OCI-LY7 (cell line): ENCODE data around the gene PIK3R1. TPM values are rescaled to one million over a fixed set of nuclear protein-coding genes. Genes with fewer than 3 reads are reported as not detected.

Experiments used
- BruUV-seq: library from RNA; stranded (reverse); fragments of 400-500 nt; replicated peaks from 2 replicates; lab custom pipeline; 2021; lab: Mats Ljungman, UMichigan
- CTCF ChIA-PET: fragments of 300-600 bp; sonication (Branson Sonifier 250); formaldehyde crosslinking; loops from one replicate; lab custom pipeline; 2022; ENCODE audit warnings: antibody characterized with exemption; ENCODE audit not compliant: unreplicated experiment; lab: Charles Lee
- POLR2A ChIA-PET: fragments of 300-600 bp; sonication (Branson Sonifier 250); formaldehyde crosslinking; loops from one replicate; lab custom pipeline; 2022; ENCODE audit warnings: antibody characterized with exemption; lab: Charles Lee
- DNase-seq: peaks from one replicate; pipeline ENCODE4 v3.0.0-alpha.2; 2015; ENCODE audit warnings: low spot score
- H2AFZ ChIP-seq: fragments of 200-600 bp; sonication (generic), shearing (Covaris generic); 2 replicates; pipeline ENCODE4 v1.6.1; 2014; ENCODE audit warnings: mild to moderate bottlenecking, antibody characterized with exemption, low read length, moderate library complexity
- H3K27ac ChIP-seq: fragments of 200-600 bp; sonication (generic); 2 replicates; pipeline ENCODE4 v1.5.1; 2014; ENCODE audit warnings: mixed run types, low read depth, mild to moderate bottlenecking, moderate library complexity, low read length, inconsistent platforms; ENCODE audit not compliant: poor library complexity, severe bottlenecking
- H3K36me3 ChIP-seq: fragments of 200-600 bp; sonication (generic); 2 replicates; pipeline ENCODE4 v1.6.1; 2014; ENCODE audit warnings: mild to moderate bottlenecking, antibody characterized with exemption, low read length, moderate library complexity, mixed read lengths; ENCODE audit not compliant: insufficient read depth
- H3K4me1 ChIP-seq: fragments of 200-600 bp; sonication (generic); 2 replicates; pipeline ENCODE4 v1.5.1; 2014; ENCODE audit warnings: mild to moderate bottlenecking, low read length; ENCODE audit not compliant: insufficient read depth, poor library complexity, severe bottlenecking
- H3K4me2 ChIP-seq: fragments of 200-600 bp; sonication (generic); 2 replicates; pipeline ENCODE4 v1.6.1; 2014; ENCODE audit warnings: mild to moderate bottlenecking, low read length
- H3K4me3 ChIP-seq: fragments of 200-600 bp; sonication (generic); 2 replicates; pipeline ENCODE4 v1.5.1; 2014; ENCODE audit warnings: mild to moderate bottlenecking, low read depth, low read length; ENCODE audit not compliant: poor library complexity, severe bottlenecking
- H3K79me2 ChIP-seq: fragments of 200-600 bp; sonication (generic); 2 replicates; pipeline ENCODE4 v1.6.1; 2016; ENCODE audit warnings: low read depth, mild to moderate bottlenecking, low read length, moderate library complexity, mixed read lengths; ENCODE audit not compliant: insufficient read depth
- H3K9me2 ChIP-seq: fragments of 200-600 bp; sonication (generic); 2 replicates; pipeline ENCODE4 v1.6.1; 2016; ENCODE audit warnings: mild to moderate bottlenecking, low read length, mixed read lengths; ENCODE audit not compliant: insufficient read depth
- H3K9me3 ChIP-seq: fragments of 200-600 bp; sonication (generic); 2 replicates; pipeline ENCODE4 v1.6.1; 2014; ENCODE audit warnings: mild to moderate bottlenecking, mixed run types, low read length, mixed read lengths
- H4K20me1 ChIP-seq: fragments of 200-600 bp; sonication (generic); 2 replicates; pipeline ENCODE4 v1.6.1; 2014; ENCODE audit warnings: mild to moderate bottlenecking, antibody characterized with exemption, low read length, moderate library complexity, mixed read lengths; ENCODE audit not compliant: insufficient read depth
- CTCF ChIP-seq: fragments of 200-600 bp; sonication (generic); conservative IDR thresholded peaks from 2 replicates; pipeline ENCODE4 v1.5.1; 2014; ENCODE audit warnings: mild to moderate bottlenecking, antibody characterized with exemption, low read length, moderate library complexity, mixed read lengths
- EZH2phosphoT487 ChIP-seq: fragments of 200-600 bp; sonication (generic); IDR thresholded peaks from 2 replicates; pipeline ENCODE4 v1.6.1; 2018; ENCODE audit warnings: low read depth, borderline replicate concordance, mild to moderate bottlenecking, mixed run types, antibody characterized with exemption, low read length, moderate library complexity, mixed read lengths
- intact Hi-C: fragments of 100-400 bp; cut with micrococcal nuclease; formaldehyde crosslinking; loops from one replicate; pipeline ENCODE4 v1.10.0; 2022; ENCODE audit not compliant: unreplicated experiment
- total RNA-seq, 2 experiments: library from RNA; depleted of rRNA in 1 of 2; stranded (reverse); fragments of >200 nt in 1 of 2; shearing (Covaris generic) in 1 of 2; gene quantifications; 2 replicates each; pipeline ENCODE4 v1.2.3, GENCODE V29; 2014 to 2022

PIK3R1 gene
- total RNA-seq, 2 experiments from 2014 or later: 15.8 to 43.4 TPM

- no peaks in the 10 kb centered on the region for H4K20me1 ChIP-seq
- H3K27ac ChIP-seq: no peak overlapping the region
- H3K9me2 ChIP-seq: no peaks in the 10 kb centered on the region
- no peak for TF ChIP-seq EZH2phosphoT487
- TF ChIP-seq CTCF: no peak
- H3K4me1 ChIP-seq: peaks cover 15% of the 10 kb centered on the region
- no peaks in the 10 kb centered on the region for H3K9me3 ChIP-seq
- H3K4me2 ChIP-seq: no peak overlapping the region
- intact Hi-C loops: no loop called here
- H3K4me3 ChIP-seq: no peak overlapping the region
- no TSS peak for BruUV-seq
- H3K79me2 ChIP-seq: no peaks in the 10 kb centered on the region
- peaks cover 55% of the 10 kb centered on the region for H3K36me3 ChIP-seq
- ChIA-PET POLR2A (interaction anchor here (2.5 kb wide), 1 partner anchor 11 kb away, joined by 8 read pairs; no protein-coding TSS in a partner anchor), CTCF (no interaction called here)
- no peak for DNase-seq
- no peak overlapping the region for H2AFZ ChIP-seq
Observed at GRCh38 chr5:68292316-68292715, 76.8 kb downstream of the PIK3R1 start.

DNA sequence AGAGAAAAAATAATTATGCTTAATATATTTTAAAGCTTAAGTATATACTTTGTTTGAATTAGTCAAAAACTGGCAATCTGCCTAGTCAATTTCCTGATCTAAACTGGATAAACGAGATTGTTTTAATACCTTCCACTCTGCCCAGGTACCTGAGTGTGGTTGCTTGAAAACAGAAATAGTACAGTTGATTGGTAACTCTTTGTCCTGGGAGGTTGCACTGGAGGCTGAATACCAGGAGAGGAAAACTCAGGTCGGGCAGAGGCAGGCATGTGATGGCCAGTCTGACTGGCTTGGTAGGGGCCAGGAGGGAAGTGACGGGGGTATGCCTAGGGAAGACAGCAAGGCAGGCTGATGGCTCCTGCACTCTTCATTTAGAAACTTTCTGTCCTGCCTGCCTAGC is 80.2 kb downstream of the PIK3R1 start:
- CTCF ChIA-PET: no interaction called here
- peaks cover 82% of the 10 kb centered on the region for H3K36me3 ChIP-seq
- intact Hi-C loops: no loop called here

More for the DNA sequence above, 80.2 kb downstream of the PIK3R1 start:
- no peak overlapping the region for H2AFZ ChIP-seq
- no peaks in the 10 kb centered on the region for H3K4me1 ChIP-seq
- POLR2A ChIA-PET: interaction anchor here (1.9 kb wide), 1 partner anchor 12 kb away, joined by 4 read pairs; no protein-coding TSS in a partner anchor
- no peaks in the 10 kb centered on the region for H3K79me2 ChIP-seq
- BruUV-seq: no TSS peak
- no peaks in the 10 kb centered on the region for H4K20me1 ChIP-seq
- no peaks in the 10 kb centered on the region for H3K9me2 ChIP-seq
- H3K4me3 ChIP-seq: no peak overlapping the region
- H3K27ac ChIP-seq: no peak overlapping the region
- no peaks in the 10 kb centered on the region for H3K9me3 ChIP-seq
- H3K4me2 ChIP-seq: no peak overlapping the region
- no peak for DNase-seq
- TF ChIP-seq CTCF (no peak), EZH2phosphoT487 (no peak)
